Measurements from ENCODE around the gene POSTN. TPM values are rescaled to one million over a fixed set of nuclear protein-coding genes. Genes with fewer than 3 reads are reported as not detected.
"Not testable (repeated sequence)": the region's sequence is repeated elsewhere in the genome, so short reads cannot be mapped to it uniquely, and the experiment has no call there.

Gene POSTN
- total RNA-seq, 1 donor from 2014 or later = not detected

DNA sequence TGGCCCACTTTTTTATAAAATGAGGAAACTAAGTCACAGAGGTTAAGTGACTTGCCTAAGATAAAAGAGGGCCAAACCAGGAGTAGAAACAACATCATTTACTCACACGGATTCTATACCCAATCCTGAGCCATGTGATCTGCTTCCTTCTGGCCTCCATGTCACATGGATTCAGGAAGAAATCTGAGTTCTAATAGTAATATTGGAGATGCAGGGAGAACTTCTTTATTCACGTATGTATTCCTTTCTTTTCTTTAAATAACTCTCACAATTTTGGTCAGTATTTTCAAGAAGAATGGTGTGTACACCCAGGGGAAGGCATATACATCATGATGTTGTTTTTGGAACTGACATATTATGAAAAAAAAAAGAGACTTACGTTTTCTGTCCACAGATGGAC, 1.8 kb downstream of the POSTN start:
- intact Hi-C loops (cut with micrococcal nuclease) = no loop called here

DNA sequence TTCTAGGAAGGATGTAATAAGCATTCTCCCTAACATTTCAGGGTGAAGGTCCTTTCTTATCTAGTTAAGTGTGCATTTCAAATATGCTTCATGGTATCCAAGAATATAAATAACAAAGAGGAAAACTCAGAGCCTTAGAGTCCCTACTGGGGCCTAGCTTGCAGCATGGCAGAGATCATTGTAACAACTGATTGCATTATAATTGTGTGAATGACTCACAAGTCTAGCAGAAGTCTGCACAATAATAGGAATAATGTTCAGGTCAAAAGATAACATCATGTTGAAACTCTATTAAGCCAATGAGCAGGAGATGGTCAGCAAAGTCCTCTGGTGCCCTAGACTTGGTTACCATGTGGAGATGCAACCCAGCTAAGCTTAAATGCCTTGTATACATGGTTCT, 3.4 kb downstream of the POSTN start:
- intact Hi-C loops (cut with micrococcal nuclease) = no loop called here

DNA sequence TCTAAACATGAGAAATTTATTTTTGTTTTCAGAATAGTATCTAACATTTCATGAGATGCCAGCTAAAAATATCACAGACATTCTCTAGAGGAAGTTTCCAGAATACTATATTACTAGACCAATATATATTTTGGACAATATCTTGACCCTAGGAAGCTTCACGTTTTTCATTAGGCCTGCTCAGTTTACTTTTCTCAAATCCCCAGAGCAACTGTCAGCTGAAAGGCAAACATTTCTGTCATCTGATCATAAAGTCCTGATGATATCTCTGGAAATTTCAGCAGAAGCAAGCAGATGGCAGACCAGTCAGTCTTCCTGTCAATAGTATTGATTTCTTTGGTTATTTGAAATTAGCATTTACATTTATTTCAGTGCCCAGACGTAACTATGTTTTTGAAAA, 4.0 kb downstream of the POSTN start:
- intact Hi-C loops (cut with micrococcal nuclease) = no loop called here

DNA sequence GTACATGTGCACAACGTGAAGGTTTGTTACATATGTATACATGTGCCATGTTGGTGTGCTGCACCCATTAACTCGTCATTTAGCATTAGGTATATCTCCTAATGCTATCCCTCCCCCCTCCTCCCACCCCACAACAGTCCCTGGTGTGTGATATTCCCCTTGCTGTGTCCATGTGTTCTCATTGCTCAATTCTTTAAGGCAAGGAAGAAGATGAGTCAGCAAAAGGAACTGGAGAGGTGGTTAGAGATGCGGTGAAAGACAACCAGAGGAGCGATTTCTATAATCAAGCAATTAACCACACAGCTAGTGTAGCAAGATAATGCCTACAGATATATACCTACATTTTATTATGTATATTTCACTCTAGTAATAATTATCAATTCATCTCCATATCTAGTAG, 9.2 kb downstream of the POSTN start:
- intact Hi-C loops (cut with micrococcal nuclease) = not testable (repeated sequence)

DNA sequence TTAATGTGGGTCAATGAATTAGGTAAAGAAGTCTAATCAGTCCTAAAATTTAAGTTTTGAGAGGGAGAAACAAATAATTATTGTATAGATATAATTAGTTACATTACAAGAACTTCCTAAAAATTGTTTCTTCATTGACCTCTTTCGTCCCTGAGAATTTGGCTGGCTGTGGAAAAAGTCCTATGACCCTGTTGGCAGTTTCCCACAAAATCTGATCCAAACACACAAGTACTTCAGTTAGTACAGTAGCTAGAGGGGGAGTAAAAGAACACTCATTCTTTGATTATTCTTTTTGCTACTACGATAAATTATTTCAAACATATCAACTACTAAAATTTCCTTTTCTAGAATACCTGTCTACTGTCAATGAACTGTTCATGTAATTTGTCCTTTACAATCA, 11.3 kb downstream of the POSTN start:
- intact Hi-C loops (cut with micrococcal nuclease) = no loop called here

DNA sequence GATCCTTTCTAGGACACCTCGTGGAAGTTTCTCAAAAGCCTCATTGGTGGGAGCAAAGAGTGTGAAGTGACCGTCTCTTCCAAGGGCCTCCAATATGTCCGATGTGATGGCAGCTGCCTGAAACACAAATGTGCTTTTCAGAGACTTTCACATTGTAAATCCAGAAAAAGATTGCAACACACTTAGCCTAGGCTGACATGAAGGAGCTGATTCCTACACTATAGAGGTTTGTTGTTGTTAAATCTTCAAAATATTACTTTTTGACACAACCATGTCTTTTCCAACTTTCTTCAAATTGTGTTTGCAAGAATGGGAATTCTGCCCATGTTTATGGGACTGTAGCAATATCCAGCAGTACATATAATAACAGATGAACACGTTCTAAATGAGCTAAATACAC, 12.4 kb downstream of the POSTN start:
- intact Hi-C loops (cut with micrococcal nuclease) = no loop called here

DNA sequence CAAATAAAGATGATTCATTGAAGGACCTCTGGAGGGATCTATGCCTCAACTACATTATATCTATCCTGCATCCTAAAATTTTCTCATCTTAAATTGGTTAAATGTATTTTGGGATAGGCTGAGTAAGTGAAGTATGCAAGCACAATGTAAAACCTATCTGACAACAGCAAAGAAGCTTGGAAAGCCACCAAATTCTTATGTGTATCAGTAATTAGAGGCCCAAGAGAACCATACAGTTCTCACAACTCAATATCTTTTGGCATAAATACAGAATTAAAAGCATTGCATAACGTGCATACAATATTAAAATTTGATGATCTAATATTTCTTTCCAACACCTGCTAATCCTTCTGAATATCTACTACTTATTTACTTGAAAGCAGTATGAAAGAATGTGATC, 13.0 kb downstream of the POSTN start:
- intact Hi-C loops (cut with micrococcal nuclease) = no loop called here

DNA sequence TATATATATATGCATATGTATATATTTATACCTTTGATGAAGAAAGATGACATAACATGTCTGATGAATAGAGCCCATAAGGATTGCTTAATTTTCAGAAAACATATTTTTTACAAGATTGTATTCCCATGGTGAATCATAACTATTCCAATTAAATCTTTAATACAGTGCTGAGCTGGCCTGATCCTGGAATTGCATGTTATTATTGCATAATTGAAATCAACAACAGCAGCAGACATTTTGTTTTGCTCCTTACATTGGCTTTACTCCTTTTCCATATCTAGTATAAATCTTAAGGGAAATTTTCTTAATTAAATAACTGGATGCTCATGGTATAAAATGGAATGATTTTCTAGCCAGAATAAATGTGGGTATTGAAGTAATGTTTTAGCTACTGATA, 22.0 kb downstream of the POSTN start:
- intact Hi-C loops (cut with micrococcal nuclease) = no loop called here

DNA sequence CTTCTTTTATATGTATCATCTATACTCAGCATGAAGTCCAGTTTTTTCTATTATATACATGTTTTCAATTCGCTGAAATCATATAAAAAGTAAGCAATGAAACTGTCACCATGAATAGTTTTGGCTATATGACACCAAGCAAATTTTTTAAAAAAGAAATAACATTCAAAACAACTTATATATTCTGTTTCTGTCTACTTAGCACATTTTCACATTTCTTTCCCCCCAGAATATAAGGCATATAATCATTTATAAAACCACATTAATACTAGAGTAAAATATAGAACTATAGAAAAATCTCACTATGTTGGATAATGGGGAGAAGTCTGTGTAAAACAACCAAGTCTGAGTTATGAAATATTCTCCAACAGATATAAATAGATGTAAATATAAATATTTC, 33.1 kb downstream of the POSTN start:
- intact Hi-C loops (cut with micrococcal nuclease) = no loop called here

DNA sequence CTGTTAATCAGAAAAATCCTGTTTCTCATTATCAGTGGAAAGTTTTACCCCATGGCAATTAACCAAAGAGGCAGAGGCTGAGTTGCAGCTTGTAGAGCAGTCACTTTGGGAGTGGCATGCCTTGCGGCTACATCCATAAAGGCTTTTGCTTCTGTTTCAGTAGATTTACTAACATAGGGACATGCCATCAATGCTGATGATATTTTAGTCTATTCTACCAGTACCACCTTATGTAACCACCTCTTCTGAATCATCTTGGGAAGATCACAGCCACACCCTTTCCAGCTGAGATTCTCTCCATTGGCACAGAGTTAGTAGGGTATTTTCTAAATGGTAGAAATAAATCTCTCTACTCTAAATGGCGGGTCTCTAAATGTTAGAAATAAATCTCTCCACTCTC, 37.5 kb downstream of the POSTN start:
- intact Hi-C loops (cut with micrococcal nuclease) = no loop called here

DNA sequence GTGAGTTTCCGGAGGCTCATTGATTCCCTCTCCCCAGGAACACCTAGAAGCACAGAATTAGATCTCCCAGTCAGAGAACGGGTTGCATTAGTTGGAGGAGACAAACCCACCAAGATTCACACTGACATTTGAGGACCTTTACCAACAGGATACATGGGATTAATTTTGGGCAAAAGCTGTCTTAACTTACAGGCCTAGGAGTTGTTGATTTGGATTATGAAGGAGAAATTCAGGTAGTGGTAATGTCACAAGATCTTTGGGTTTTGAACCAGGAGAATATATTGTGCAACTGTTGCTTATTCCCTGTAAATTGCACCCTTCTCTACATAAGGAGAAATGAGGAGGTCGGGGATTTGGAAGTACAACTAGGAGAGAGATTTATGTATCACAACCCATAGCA, 38.0 kb downstream of the POSTN start:
- intact Hi-C loops (cut with micrococcal nuclease) = no loop called here

DNA sequence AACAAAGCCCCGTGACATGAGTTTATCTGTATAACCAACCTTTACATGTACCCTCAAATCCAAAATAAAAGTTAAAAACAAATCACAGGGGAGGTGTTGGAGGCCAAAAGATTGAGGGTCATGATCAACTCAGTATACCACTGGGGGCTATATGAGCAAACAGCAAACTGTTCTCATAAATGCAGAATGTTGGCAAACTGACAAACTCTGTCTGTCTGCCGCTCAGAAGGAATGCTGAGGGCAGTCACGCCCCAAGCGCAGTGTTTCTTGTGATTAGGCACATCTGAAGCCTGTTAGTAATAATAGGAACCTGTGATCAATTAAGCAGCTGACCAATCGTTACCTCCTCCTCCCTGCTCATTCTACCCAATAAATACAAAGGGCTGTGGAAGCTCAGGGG, 39.8 kb downstream of the POSTN start:
- intact Hi-C loops (cut with micrococcal nuclease) = not testable (repeated sequence)

DNA sequence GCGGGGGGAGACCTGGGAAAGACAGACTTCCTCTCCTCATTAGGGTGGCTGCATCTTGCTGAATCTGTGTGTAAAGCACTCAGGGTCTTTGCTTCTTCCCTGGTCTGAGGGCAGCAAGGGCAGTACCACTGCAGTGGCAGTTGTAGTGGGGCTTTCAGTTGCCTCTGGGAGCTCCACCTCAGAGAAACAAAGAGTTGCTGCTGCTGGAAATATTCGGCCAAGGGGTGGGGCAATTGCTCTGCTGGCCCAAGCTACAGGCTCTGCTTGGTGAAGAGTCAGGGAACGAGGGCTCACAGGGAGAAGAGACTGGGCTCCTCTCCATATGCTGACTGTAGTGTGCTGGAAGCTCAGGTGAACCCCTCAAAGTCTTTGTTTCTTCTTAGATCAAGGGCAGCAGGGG, 52.5 kb downstream of the POSTN start:
- intact Hi-C loops (cut with micrococcal nuclease) = no loop called here

DNA sequence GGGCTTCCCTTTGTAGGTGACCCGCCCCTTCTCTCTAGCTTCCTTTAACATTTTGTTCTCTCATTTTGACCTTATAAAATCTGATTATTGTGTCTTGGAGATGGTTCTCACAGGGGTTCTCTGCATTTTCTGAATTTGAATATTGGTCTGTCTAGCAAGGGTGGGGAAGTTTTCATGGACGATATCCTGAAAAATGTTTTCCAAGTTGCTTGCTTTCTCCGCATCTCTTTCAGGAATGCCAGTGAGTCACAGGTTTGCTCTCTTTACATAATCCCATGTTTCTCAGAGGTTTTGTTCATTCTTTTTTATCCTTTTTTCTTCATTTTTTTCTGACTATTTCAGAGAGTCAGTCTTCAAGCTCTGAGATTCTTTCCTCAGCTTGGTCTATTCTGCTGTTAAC, 53.6 kb downstream of the POSTN start:
- intact Hi-C loops (cut with micrococcal nuclease) = no loop called here

DNA sequence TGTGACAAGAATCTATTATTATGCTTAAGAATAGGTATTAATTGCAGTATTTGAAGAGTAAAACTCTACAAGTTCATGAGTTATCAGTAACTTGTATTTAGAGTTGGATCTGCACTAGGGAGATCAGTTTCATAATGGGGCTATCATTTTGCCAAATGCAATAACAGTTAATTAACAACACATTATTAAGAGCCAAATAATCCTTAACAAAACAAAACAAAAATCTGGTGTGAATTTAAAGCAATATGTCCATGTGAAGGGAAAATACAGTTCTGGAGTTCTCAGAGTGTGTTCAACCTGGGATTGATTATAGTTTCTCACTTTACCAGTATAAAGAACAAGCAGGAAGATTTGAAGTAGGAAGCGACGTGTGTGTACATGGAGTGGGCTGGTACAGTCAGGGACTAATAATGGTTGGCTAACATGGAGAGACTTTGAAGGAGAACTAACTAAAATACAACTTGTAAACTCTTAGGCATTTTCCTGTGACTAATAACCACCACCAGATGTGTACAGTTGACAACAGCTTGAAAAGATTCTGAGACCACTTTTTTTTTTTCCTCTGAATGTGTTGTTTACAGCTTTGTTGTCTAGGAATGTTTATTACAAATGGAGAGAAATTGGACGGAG, 58.5 kb downstream of the POSTN start:
- intact Hi-C loops (cut with micrococcal nuclease) = no loop called here

DNA sequence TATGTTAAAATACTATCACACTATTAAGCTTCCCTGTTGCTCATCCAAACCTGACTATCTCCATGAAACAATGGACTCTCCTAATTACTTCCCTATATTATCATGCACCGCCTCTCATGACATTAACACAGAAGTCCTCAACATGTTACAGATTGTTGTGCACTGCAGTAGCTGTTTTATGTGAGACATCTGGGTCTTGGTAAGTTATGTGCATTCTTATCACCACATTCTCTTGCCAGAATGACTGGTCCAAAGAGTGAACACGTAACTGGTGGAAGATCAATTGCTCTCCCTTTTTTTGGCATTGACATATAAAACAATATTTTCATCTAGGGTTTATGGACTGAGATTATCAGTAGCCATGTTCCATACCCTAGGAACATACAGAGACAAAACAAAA, 59.4 kb downstream of the POSTN start:
- intact Hi-C loops (cut with micrococcal nuclease) = no loop called here

DNA sequence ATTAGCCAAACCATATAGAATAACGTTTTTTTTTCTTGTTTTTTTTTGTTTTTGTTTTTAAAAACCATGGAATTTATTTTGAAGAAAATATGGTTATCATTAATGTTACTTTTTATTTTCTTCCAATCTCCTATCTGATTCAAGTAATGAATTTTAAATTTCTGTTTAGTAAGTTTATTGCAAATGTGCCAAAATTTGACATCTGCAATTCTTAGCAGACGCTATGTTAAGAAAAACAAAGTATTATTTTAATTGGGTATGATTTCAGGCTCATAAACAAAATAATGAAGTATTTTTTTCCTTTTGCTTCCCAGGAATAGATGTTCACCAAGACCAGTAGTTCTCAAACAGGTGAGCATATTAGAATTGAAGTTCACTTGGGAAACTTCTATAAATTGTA, 63.1 kb downstream of the POSTN start:
- intact Hi-C loops (cut with micrococcal nuclease) = no loop called here

DNA sequence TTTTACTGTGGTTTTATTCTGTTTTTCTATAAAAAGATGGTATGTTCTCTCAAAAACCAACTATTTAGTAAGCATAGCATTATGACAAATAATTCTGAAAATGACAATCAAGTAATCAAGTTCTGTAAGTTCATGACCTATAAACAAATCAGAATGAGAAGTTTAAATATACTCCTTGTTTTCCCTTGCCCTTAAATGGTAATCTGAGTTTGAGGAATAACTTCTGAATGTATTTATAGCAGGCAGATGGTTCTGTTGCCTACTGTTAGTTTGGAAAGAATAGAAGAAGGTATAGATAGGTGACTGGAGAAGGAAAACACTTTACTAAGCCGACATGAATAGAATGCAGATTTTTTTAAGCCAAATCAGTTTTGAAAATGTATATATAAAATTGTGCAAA, 63.9 kb downstream of the POSTN start:
- intact Hi-C loops (cut with micrococcal nuclease) = no loop called here

DNA sequence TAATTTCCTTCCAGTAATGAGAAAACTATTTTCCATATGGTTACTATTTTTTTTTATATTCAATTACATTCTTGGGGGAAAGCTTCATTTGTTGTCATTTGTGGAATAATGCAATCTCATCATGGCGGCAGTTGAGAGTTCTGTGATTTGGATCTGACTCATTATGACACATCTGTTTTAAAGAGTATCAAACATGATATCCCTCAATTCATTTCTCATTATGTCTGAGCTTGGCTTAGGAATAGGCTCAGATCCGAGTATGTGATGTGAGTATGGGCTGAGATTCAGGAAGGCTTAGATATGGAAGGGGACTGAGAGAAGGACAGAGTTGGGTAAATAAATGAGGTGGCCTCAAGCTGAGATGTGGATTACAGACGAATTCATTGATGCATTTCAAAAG, 64.4 kb downstream of the POSTN start:
- intact Hi-C loops (cut with micrococcal nuclease) = no loop called here

DNA sequence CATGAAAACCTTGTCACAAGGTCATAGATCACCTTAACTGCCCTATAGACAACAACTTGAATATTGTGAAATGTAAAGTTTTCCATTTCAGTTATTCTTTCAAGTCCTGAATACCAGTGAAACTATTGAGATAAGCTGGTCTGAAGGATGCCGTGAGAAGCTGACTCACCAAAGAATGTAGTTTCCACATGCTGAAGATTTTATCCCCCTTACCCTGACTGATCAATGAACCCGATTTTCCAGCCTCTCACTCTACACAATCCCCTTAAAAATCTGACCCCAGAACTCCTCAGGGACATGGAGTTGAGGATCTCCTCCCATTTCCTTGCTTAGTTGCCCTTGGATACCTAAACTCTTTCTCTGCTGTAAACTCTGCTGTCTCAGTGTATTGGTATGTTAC, 67.5 kb downstream of the POSTN start:
- intact Hi-C loops (cut with micrococcal nuclease) = no loop called here

DNA sequence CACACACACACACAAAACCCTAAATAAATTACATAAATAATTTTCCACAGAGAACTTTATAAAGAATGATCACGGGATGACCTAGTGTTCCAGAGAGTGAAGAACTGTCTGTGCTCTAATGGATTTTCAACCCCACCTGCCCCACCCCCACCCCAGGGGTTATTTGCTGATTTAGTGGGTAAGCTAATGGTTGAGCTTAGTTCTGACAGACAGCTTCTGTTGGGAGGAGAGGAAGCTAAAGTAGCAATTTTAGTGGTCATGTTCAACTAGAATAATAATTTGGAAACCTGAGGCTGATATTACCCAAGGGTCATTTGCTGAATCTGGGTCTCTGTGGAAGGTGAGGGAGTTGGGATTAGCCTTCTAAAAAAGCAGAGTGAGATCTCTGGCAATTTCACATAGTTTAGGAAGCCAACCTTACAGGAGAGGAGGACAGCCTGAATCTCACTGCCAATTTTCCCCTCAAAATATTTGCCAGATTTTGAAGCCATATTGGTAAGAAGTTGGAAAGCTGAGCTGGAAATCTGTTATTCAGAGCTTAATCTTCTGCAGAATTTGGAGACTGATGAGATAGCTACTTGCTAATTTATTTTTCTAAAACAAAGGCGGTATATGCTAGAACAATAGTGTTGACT, 68.7 kb downstream of the POSTN start:
- intact Hi-C loops (cut with micrococcal nuclease) = no loop called here

DNA sequence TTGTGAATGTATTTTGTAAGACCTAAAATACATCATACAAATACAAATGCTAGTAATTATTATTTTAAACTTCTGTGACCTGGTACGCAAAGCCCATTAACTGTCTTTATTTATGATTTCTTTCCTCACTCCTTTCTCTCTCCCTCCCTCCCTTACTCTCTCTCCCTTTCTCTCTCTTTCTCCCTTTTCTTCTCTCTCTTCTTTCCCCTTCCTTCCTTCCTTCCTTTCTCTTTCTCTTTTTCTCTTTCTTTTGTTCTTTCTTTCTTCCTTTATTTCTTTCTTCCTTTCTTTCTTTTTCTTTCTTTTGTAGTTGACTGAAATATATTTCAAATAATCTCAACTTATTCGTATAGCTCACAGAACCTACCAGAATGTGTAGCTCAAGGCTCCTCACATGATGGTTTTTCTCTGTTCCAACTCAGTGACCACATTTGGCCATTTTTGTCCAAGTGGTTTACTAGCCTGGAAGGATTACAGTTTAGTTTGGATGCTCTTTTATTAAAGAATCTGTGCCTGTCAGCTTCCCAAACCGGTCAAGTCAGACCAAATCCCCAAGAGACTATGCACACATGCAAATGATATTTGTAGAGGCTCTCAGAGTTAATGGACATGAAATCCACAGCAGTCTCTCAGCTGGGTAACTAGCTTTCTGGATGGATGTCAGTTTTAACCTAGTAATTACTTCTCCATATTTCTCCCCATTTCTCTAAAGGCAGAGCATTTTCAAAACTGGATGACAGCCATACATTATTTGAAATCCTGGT, 71.7 kb downstream of the POSTN start:
- intact Hi-C loops (cut with micrococcal nuclease) = no loop called here

DNA sequence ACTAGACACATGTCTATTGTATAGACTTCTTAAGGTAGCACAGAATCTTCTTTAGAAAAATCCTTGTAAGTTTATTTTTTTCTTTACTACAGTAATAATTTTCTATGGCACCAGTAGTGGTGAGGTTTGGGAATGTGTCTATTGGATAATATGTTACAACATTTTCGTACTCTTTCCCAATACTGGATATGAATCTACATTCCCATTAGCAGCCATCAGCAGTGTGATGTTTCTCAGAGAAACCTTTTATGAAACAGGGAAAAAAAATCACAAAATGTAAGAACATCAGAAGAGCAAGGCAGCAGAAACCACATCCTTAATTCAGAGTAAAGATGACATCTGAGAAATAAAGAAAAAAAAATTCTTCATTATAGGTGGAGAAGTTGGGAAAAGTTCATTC, 83.3 kb downstream of the POSTN start:
- intact Hi-C loops (cut with micrococcal nuclease) = no loop called here

Measured in T-helper 2 cell treated with Interferon-gamma antibody and Interleukin-4, amounts not matched to agents 100 ng/mL and 5 ng/mL, for 36 hours (primary cell).